Epithelial cell of esophagus (primary cell): ENCODE results near the gene STK32B.

Experiments
- DNase-seq: peaks from one replicate; pipeline ENCODE4 v3.0.0; 2010; ENCODE audit warnings: low read depth
- H3K4me3 ChIP-seq: 2 replicates; pipeline ENCODE4 v1.5.1; 2011; ENCODE audit warnings: mild to moderate bottlenecking, low read length, control low read depth
- TF ChIP-seq, protein P1 (sequence below): IDR thresholded peaks from 2 replicates; pipeline ENCODE4 v1.5.1; 2011; ENCODE audit warnings: low read depth, mild to moderate bottlenecking, low read length, control low read depth, inconsistent platforms; ENCODE audit not compliant: insufficient read depth; ENCODE audit errors: missing control alignments

The STK32B gene

DNA sequence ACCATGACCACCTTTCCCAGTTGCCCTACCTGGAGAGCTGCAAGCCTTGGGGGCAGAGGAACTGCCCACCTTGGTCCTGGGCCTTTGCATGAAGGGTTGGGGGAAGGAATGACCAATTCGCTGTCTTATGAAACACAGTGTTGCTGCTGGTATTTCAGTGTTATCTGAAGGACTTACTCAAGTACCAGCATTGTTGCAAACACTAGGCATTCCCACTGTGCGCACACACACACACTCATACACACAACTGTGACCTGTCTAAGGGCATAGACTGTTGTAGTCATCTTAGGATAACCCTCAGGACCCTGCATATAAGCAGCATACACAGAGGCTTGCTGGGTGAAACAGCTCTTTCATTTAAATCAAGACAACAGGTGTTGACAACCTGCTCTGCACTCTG lies 446.2 kb downstream of the STK32B start:
- no peak for DNase-seq
- no peak overlapping the region for H3K4me3 ChIP-seq
- TF ChIP-seq, protein P1, sequence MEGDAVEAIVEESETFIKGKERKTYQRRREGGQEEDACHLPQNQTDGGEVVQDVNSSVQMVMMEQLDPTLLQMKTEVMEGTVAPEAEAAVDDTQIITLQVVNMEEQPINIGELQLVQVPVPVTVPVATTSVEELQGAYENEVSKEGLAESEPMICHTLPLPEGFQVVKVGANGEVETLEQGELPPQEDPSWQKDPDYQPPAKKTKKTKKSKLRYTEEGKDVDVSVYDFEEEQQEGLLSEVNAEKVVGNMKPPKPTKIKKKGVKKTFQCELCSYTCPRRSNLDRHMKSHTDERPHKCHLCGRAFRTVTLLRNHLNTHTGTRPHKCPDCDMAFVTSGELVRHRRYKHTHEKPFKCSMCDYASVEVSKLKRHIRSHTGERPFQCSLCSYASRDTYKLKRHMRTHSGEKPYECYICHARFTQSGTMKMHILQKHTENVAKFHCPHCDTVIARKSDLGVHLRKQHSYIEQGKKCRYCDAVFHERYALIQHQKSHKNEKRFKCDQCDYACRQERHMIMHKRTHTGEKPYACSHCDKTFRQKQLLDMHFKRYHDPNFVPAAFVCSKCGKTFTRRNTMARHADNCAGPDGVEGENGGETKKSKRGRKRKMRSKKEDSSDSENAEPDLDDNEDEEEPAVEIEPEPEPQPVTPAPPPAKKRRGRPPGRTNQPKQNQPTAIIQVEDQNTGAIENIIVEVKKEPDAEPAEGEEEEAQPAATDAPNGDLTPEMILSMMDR: no peak

DNA sequence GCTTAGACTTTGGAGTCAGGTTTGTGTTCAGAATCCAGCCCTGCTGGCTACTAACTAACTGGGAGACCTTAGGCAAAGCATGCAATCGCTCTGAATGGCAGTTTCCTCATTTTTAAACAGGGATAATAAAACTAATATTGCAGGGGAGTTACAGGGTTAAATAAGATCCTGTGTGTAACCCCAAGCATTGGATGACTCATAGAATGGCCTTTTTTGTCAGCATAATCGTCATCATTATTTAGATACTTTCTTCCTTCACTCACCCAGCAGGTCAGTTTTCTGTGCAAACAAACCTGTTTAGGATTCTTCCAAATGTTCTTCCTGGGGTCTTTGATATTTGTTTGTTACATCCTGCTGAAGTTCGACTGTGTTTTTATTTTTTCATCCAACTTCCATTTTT lies 448.9 kb downstream of the STK32B start:
- TF ChIP-seq, protein P1: no peak
- DNase-seq: peak; percentile 56
- no peak overlapping the region for H3K4me3 ChIP-seq

DNA sequence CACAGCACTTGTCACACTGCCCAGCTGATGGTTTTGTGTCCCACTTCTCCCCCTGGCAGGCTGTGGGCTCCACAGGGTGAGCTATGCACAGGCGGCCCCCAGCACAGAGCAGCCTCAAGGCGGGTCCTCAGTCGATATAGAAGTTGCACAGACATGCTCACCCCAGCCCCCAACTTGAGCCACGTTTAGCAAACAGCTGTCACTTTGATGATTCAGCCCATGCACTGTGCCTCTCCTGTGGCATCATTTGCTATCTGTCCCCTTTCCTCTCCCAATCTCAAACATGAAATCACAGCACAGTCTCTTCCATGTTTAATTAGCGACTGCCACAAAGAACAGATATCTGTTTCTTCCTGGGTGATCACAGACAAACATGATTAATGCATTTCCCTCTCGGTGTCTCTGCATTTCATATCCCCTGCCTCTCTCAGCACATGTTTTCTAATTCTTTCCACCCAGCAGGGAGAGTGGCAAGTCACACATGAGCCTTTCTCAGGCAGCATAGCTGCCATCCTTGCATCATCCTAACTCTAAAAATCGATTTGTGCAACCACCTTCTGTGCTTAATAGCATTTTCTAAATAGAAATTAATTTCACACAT lies 452.2 kb downstream of the STK32B start:
- H3K4me3 ChIP-seq: no peak overlapping the region
- TF ChIP-seq, protein P1: no peak
- no peak for DNase-seq

DNA sequence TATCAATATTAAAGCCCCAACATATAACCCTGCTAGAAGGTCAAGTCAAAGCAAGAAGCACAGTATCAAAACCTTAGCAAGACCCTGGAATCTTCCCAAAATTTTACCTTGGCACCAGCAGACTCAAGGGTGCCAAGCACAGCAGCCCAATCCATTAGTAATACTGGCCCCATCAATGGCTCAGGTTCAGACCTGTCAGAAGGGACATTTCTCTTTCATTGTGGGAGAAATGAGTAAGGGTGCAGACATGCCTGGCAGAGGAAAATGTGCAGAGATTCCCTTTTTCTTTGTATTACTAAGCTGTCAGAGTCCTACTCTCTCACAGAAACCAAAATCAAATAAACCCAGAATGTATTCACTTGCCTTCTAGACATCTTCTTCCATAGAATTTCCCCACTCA lies 453.2 kb downstream of the STK32B start:
- DNase-seq: peak; percentile 87
- no peak overlapping the region for H3K4me3 ChIP-seq
- TF ChIP-seq, protein P1: no peak

DNA sequence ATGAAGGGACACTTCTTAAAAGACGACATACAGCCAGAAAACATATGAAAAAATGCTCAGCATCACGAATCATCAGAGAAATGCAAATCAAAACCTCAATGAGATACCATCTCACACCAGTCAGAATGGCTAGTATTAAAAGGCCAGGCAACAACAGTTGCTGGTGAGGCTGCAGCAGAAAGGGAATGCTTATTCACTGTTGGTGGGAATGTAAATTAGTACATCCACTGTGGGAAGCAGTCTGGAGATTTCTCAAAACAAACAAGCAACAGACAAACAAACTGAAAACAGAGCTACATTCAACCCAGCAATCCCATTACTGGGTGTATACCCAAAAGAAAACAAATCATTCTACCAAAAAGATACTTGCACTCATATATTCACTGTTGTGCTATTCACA lies 459.2 kb downstream of the STK32B start:
- DNase-seq: no peak
- no peak overlapping the region for H3K4me3 ChIP-seq
- TF ChIP-seq, protein P1: no peak

DNA sequence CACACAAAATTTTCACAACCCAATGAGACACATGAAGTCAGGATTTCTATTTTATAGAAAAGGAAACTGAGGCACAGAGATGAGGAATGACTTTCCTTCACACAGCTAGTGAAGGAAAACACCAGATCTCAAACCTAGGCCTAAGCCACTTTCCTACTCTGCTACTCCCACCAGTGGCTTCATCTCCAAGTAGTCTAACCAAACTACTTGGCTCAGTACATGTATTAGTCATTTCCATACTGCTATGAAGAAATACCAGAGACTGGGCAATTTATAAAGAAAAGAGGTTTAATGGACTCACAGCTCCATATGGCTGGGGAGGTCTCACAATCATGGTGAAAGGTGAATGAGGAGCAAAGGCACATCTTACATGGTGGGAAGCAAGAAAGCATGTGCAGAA lies 460.5 kb downstream of the STK32B start:
- peak; percentile 38 for DNase-seq
- TF ChIP-seq, protein P1: no peak
- no peak overlapping the region for H3K4me3 ChIP-seq

DNA sequence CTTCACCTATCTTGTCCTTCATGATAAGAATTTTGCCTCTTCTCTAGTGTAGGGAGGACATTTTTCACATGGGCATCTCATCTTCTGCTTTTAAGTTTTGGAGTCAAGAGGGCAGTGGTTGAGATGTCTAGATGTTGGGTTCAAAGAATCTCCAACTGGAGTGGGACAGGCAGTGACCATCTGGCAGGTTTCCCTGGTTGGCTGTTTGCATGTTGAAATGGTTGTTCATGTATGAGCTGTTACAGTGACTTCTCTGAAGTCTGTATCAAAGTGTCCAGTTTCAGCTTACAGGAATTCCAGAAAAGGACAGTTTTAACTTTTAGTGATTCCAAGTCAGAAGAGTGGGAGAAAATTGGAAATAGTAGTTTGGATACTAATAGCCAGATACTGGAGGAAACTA lies 464.4 kb downstream of the STK32B start:
- DNase-seq: no peak
- TF ChIP-seq, protein P1: no peak
- no peak overlapping the region for H3K4me3 ChIP-seq
